ENCODE results near the gene PUS10.
"Not testable (repeated sequence)": the region's sequence is repeated elsewhere in the genome, so short reads cannot be mapped to it uniquely, and the experiment has no call there.

The PUS10 gene

GRCh38 chr2:60965499-60965785, 52.6 kb downstream of the PUS10 start:
- no peak for DNase-seq

- no peak for DNase-seq
Measured at GRCh38 chr2:60964651-60965498, 53.2 kb downstream of the PUS10 start.

GRCh38 chr2:60963190-60963589, 54.9 kb downstream of the PUS10 start:
- no peak for DNase-seq

GRCh38 chr2:60962528-60962927, 55.5 kb downstream of the PUS10 start:
- no peak for DNase-seq

- DNase-seq = no peak
Measured at GRCh38 chr2:60961457-60961856, 56.6 kb downstream of the PUS10 start.

GRCh38 chr2:60960706-60961105, 57.3 kb downstream of the PUS10 start:
- no peak for DNase-seq

GRCh38 chr2:60959501-60959900, 58.6 kb downstream of the PUS10 start:
- DNase-seq = no peak

- DNase-seq = no peak
Measured at GRCh38 chr2:60958800-60959199, 59.3 kb downstream of the PUS10 start.

GRCh38 chr2:60958361-60958760, 59.7 kb downstream of the PUS10 start:
- DNase-seq = no peak

- DNase-seq = no peak
Measured at GRCh38 chr2:60957643-60958042, 60.4 kb downstream of the PUS10 start.

- DNase-seq = no peak
Measured at GRCh38 chr2:60957224-60957623, 60.8 kb downstream of the PUS10 start.

GRCh38 chr2:60954139-60954538, 63.9 kb downstream of the PUS10 start:
- DNase-seq = no peak

GRCh38 chr2:60948926-60949579, 69.0 kb downstream of the PUS10 start:
- no peak for DNase-seq

- no peak for DNase-seq
Measured at GRCh38 chr2:60948161-60948560, 69.9 kb downstream of the PUS10 start.

GRCh38 chr2:60947056-60947455, 71.0 kb downstream of the PUS10 start:
- DNase-seq = no peak

GRCh38 chr2:60945341-60945740, 72.7 kb downstream of the PUS10 start:
- DNase-seq = no peak

- DNase-seq = no peak
Measured at GRCh38 chr2:60939622-60940021, 78.4 kb downstream of the PUS10 start.

- DNase-seq = no peak
Measured at GRCh38 chr2:60938301-60938700, 79.8 kb downstream of the PUS10 start.

GRCh38 chr2:60936757-60937156, 81.3 kb downstream of the PUS10 start:
- DNase-seq = no peak

- DNase-seq = no peak
Measured at GRCh38 chr2:60934165-60934722, 83.8 kb downstream of the PUS10 start.

GRCh38 chr2:60932954-60933353, 85.1 kb downstream of the PUS10 start:
- DNase-seq = no peak

GRCh38 chr2:60932061-60932460, 86.0 kb downstream of the PUS10 start:
- not testable (repeated sequence) for DNase-seq

- no peak for DNase-seq
Measured at GRCh38 chr2:60926741-60927552, 91.1 kb downstream of the PUS10 start.

Data from DMS79 (cell line).